Measurements from ENCODE around the gene CDH12.
"Not testable (repeated sequence)": the region's sequence is repeated elsewhere in the genome, so short reads cannot be mapped to it uniquely, and the experiment has no call there.

The CDH12 gene

DNA sequence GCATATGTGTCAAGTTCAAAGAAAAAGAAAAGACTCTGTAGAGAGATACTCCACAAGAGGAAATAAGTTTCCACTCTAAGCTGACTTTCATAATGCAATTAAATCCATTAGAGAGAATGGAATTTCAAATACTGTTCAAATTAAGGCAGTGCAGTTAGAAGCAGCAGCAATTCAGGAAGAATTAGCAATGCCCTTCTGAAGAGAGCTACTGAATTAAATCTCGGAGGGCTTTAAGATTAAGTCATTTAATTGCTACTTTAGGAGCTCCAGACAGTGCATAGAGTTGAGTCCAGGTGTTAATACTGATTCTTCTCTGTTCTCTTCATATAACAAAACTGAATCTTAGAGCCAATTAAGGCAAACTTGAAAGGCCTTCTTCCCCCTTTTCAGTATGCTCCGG lies 8.5 kb downstream of the CDH12 start:
- H3K27me3 ChIP-seq (ENCODE audit: control insufficient read depth in 1 of 2, insufficient read depth in 2 of 2, low read length in 2 of 2): no peaks in the 10 kb centered on the region
- H3K27ac ChIP-seq (ENCODE audit: low read depth, low read length): no peak overlapping the region
- no peak overlapping the region for H3K9ac ChIP-seq (ENCODE audit: low read length)
- no peaks in the 10 kb centered on the region for H3K9me3 ChIP-seq (ENCODE audit: low read length)
- H3K4me1 ChIP-seq (ENCODE audit: insufficient read depth, low read length): no peaks in the 10 kb centered on the region
- H3K36me3 ChIP-seq (ENCODE audit: insufficient read depth, low read length): no peaks in the 10 kb centered on the region
- H3K4me3 ChIP-seq (ENCODE audit: low read depth in 1 of 2, low read length in 2 of 2): no peak overlapping the region

DNA sequence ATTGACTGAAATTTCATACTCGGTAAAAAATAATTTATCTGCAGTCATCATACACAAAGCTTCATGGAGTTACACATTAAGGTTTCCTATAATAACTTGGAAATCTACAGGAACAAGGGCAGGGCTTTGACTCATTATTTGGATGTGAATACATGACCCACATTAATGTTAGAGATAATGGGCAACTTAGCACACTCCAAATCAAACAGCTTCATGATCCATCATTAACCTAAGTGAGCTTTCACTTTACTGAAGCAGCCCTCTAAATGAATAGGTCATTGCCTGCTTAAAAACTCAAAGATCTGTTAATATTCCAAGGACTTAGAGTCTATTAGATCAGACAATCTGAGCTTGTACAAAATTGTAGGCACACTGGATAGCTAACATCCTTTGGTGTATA lies 9.0 kb downstream of the CDH12 start:
- Histone ChIP-seq H3K9me3 (ENCODE audit: low read length) (no peaks in the 10 kb centered on the region), H3K4me3 (ENCODE audit: low read depth in 1 of 2, low read length in 2 of 2) (no peak overlapping the region), H3K27ac (ENCODE audit: low read depth, low read length) (no peak overlapping the region), H3K9ac (ENCODE audit: low read length) (no peak overlapping the region), H3K27me3 (ENCODE audit: control insufficient read depth in 1 of 2, insufficient read depth in 2 of 2, low read length in 2 of 2) (no peaks in the 10 kb centered on the region), H3K36me3 (ENCODE audit: insufficient read depth, low read length) (no peaks in the 10 kb centered on the region), H3K4me1 (ENCODE audit: insufficient read depth, low read length) (no peaks in the 10 kb centered on the region)

DNA sequence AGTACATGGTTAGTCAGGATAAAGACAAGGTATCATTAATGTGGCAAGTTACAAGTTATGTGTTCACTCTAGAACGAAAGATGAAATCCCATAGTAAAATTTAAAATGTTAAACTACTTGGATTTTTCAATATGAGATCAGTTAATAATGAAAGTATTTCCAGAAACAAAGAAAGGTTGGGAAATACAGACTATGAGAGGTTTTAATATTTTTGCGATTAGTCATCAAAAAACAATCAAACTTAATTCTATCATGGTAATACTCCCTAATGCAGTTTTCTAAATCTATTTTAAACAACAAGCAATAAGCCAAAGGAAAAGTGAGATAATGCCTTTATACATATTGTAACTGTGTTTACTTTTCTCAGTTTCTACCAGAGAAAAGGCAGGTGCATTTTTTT lies 10.6 kb downstream of the CDH12 start:
- Histone ChIP-seq H3K9ac (ENCODE audit: low read length) (no peak overlapping the region), H3K27me3 (ENCODE audit: control insufficient read depth in 1 of 2, insufficient read depth in 2 of 2, low read length in 2 of 2) (no peaks in the 10 kb centered on the region), H3K27ac (ENCODE audit: low read depth, low read length) (no peak overlapping the region), H3K4me3 (ENCODE audit: low read depth in 1 of 2, low read length in 2 of 2) (no peak overlapping the region), H3K4me1 (ENCODE audit: insufficient read depth, low read length) (no peaks in the 10 kb centered on the region), H3K9me3 (ENCODE audit: low read length) (no peaks in the 10 kb centered on the region), H3K36me3 (ENCODE audit: insufficient read depth, low read length) (no peaks in the 10 kb centered on the region)

DNA sequence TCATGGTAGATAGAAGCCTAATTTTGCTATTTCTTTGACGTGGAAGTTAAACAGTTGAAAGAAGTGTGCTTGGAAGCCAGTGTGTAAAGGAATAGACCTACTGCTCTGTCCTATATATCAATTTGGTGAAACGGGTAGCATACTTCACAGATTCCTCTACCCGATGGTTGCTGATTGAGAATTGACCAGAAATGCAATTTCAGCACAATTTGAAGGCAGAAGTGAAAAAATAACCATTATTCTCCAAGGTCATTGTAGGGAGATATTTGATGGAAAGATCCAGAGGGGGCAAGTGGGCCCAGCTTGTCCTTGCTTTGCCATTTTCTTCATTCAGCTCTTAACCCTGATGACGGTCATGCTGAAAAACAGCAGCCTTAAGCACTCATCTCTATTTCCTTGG lies 15.3 kb downstream of the CDH12 start:
- Histone ChIP-seq H3K4me3 (ENCODE audit: low read depth in 1 of 2, low read length in 2 of 2) (no peak overlapping the region), H3K27me3 (ENCODE audit: control insufficient read depth in 1 of 2, insufficient read depth in 2 of 2, low read length in 2 of 2) (no peaks in the 10 kb centered on the region), H3K27ac (ENCODE audit: low read depth, low read length) (no peak overlapping the region), H3K36me3 (ENCODE audit: insufficient read depth, low read length) (no peaks in the 10 kb centered on the region), H3K9me3 (ENCODE audit: low read length) (no peaks in the 10 kb centered on the region), H3K9ac (ENCODE audit: low read length) (no peak overlapping the region), H3K4me1 (ENCODE audit: insufficient read depth, low read length) (no peaks in the 10 kb centered on the region)

DNA sequence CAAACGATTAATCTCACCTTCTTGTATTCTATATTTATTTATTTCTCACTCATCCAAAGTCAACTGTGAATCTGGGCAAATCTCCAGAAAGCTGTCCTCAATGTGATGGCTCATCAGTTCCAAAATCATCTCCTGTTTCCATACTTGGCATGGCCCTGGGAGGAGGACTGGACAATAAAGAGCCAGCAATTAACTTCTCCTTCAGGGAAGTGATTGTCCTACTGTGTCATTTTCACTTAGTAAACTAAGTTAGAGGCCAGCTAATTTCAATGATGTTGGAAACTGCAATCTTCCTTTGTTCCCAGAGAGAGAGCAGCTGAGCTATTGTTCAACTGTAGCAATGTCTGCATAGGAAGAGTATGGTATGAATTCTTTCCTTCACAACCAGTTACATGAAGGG lies 17.5 kb downstream of the CDH12 start:
- no peak overlapping the region for H3K4me3 ChIP-seq (ENCODE audit: low read depth in 1 of 2, low read length in 2 of 2)
- no peaks in the 10 kb centered on the region for H3K27me3 ChIP-seq (ENCODE audit: control insufficient read depth in 1 of 2, insufficient read depth in 2 of 2, low read length in 2 of 2)
- no peaks in the 10 kb centered on the region for H3K9me3 ChIP-seq (ENCODE audit: low read length)
- no peak overlapping the region for H3K9ac ChIP-seq (ENCODE audit: low read length)
- H3K36me3 ChIP-seq (ENCODE audit: insufficient read depth, low read length): no peaks in the 10 kb centered on the region
- no peaks in the 10 kb centered on the region for H3K4me1 ChIP-seq (ENCODE audit: insufficient read depth, low read length)
- no peak overlapping the region for H3K27ac ChIP-seq (ENCODE audit: low read depth, low read length)

DNA sequence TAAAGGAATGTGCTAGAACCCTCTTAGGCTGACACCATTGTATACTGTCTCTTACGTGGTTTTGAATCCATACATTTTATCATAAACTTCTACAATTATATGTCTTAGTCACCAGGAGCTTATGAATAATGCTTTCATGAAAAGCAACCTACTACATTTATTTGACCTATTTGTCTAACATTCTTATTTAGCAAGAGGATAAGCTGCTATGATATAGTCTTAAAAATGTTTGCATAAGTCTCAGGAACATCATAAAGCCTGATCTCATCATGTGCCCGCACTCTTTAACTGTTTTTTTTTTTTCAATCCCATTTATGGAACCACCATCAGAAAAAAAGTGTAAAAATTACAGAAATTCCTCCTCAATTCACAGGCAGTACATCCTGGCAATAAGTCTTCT lies 59.7 kb downstream of the CDH12 start:
- no peaks in the 10 kb centered on the region for H3K36me3 ChIP-seq (ENCODE audit: insufficient read depth, low read length)

DNA sequence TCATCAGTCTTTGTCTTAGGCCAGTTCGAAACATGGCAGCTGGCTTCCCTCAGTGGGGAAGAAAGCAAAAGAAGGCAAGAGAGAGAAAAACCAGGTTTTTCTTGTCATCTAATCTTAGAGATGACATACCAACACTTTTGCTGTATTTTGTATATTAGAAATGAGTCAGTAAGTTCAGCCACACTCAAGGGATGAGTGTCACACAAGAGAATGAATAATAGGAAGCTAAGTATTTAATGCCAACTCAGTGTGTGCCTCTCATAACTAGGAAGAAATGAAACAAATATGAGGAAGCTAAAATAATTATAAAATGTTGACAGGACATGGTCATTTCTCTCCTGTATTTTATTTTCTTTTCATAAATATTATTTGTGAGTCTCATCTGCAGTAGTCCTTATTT lies 65.3 kb downstream of the CDH12 start:
- H3K9ac ChIP-seq (ENCODE audit: low read length): no peak overlapping the region
- H3K4me1 ChIP-seq (ENCODE audit: insufficient read depth, low read length): no peaks in the 10 kb centered on the region
- no peak overlapping the region for H3K27ac ChIP-seq (ENCODE audit: low read depth, low read length)
- H3K4me3 ChIP-seq (ENCODE audit: low read depth in 1 of 2, low read length in 2 of 2): no peak overlapping the region
- H3K9me3 ChIP-seq (ENCODE audit: low read length): no peaks in the 10 kb centered on the region
- H3K36me3 ChIP-seq (ENCODE audit: insufficient read depth, low read length): no peaks in the 10 kb centered on the region
- no peaks in the 10 kb centered on the region for H3K27me3 ChIP-seq (ENCODE audit: control insufficient read depth in 1 of 2, insufficient read depth in 2 of 2, low read length in 2 of 2)

More for the DNA sequence above, 59.7 kb downstream of the CDH12 start:
- Histone ChIP-seq H3K27me3 (ENCODE audit: control insufficient read depth in 1 of 2, insufficient read depth in 2 of 2, low read length in 2 of 2) (no peaks in the 10 kb centered on the region), H3K27ac (ENCODE audit: low read depth, low read length) (no peak overlapping the region), H3K4me1 (ENCODE audit: insufficient read depth, low read length) (no peaks in the 10 kb centered on the region), H3K9ac (ENCODE audit: low read length) (no peak overlapping the region), H3K4me3 (ENCODE audit: low read depth in 1 of 2, low read length in 2 of 2) (no peak overlapping the region), H3K9me3 (ENCODE audit: low read length) (no peaks in the 10 kb centered on the region)

DNA sequence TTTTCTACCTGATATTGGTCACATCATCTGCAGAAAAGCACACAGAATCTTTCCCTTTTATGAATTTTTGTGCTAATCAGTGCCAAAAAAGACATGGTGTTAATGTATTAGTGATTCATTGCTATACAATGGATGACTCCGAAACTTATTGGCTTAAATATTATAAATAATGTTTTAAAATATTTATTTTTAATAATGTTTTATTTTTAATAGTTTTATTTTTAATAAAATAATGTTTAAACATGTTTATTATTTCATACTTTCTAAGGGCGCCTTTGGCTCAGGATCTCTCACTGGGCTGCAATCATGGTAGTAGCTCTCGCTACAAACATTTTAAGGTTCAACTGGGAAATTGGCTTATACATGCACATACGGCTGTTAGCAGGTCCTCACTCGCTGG lies 65.7 kb downstream of the CDH12 start:
- no peak overlapping the region for H3K4me3 ChIP-seq (ENCODE audit: low read depth in 1 of 2, low read length in 2 of 2)
- no peak overlapping the region for H3K27ac ChIP-seq (ENCODE audit: low read depth, low read length)
- H3K9me3 ChIP-seq (ENCODE audit: low read length): no peaks in the 10 kb centered on the region
- H3K4me1 ChIP-seq (ENCODE audit: insufficient read depth, low read length): no peaks in the 10 kb centered on the region
- H3K27me3 ChIP-seq (ENCODE audit: control insufficient read depth in 1 of 2, insufficient read depth in 2 of 2, low read length in 2 of 2): no peaks in the 10 kb centered on the region
- H3K36me3 ChIP-seq (ENCODE audit: insufficient read depth, low read length): no peaks in the 10 kb centered on the region
- no peak overlapping the region for H3K9ac ChIP-seq (ENCODE audit: low read length)

DNA sequence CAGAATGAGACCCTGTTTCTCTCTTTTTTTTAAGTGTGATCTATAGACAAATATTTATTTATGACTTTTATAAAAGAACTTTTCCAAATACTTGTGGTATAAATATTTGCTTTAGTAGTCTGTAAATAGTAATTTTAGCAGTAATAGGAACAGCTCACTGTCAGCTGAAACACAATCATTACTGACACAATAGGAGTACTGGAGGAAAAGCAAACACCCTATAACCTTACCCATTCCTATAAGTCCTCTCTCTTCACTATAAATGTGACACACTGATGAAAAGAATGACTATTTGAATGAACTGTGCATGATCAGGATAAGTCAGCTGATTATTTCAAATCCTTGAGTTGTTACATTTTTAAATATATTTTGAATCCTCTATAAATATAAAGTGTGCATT lies 72.4 kb downstream of the CDH12 start:
- Histone ChIP-seq H3K9me3 (ENCODE audit: low read length) (no peaks in the 10 kb centered on the region), H3K4me3 (ENCODE audit: low read depth in 1 of 2, low read length in 2 of 2) (no peak overlapping the region), H3K4me1 (ENCODE audit: insufficient read depth, low read length) (no peaks in the 10 kb centered on the region)

DNA sequence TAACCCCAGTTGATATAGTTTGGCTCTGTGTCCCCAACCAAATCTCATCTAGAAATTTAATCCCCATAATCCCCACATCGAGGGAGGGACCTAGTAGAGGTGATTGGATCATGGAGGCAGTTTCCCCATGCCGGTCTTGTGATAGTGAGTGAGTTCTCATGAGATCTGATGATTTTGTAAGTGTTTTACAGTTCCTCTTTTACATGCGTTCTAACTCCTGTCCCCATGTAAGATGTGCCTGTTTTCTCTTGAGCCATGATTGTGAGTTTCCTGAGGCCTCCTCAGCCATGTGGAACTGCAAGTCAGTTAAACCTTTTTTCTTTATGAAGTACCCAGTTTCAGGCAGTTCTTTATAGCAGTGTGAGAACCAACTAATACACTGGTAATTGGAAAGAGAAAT lies 73.6 kb downstream of the CDH12 start:
- H3K27me3 ChIP-seq (ENCODE audit: control insufficient read depth in 1 of 2, insufficient read depth in 2 of 2, low read length in 2 of 2): no peaks in the 10 kb centered on the region
- H3K27ac ChIP-seq (ENCODE audit: low read depth, low read length): no peak overlapping the region
- H3K9me3 ChIP-seq (ENCODE audit: low read length): no peaks in the 10 kb centered on the region
- H3K4me1 ChIP-seq (ENCODE audit: insufficient read depth, low read length): no peaks in the 10 kb centered on the region
- no peak overlapping the region for H3K9ac ChIP-seq (ENCODE audit: low read length)
- no peaks in the 10 kb centered on the region for H3K36me3 ChIP-seq (ENCODE audit: insufficient read depth, low read length)
- H3K4me3 ChIP-seq (ENCODE audit: low read depth in 1 of 2, low read length in 2 of 2): no peak overlapping the region

More for the DNA sequence above, 72.4 kb downstream of the CDH12 start:
- no peak overlapping the region for H3K27ac ChIP-seq (ENCODE audit: low read depth, low read length)
- H3K27me3 ChIP-seq (ENCODE audit: control insufficient read depth in 1 of 2, insufficient read depth in 2 of 2, low read length in 2 of 2): no peaks in the 10 kb centered on the region
- H3K36me3 ChIP-seq (ENCODE audit: insufficient read depth, low read length): no peaks in the 10 kb centered on the region
- no peak overlapping the region for H3K9ac ChIP-seq (ENCODE audit: low read length)

DNA sequence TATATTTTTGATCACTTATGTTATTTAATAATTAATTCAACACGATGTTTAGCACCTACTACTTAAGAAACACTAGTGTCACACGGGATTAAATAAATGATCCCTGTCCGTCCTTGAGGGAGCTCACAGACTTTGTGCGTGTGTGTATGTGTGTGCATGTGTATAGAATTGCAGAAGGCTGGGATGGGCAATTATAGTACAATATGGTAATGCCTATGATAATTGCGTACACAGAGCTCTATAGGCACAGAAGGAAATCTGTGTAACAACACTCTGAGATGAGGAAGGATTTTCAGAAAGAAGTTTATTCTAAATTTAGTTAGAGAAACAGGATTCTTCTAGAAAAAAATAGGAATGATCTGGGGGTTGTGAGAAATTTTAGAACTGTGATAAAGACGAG lies 76.9 kb downstream of the CDH12 start:
- no peak overlapping the region for H3K9ac ChIP-seq (ENCODE audit: low read length)
- no peak overlapping the region for H3K27ac ChIP-seq (ENCODE audit: low read depth, low read length)
- H3K36me3 ChIP-seq (ENCODE audit: insufficient read depth, low read length): no peaks in the 10 kb centered on the region
- H3K4me3 ChIP-seq (ENCODE audit: low read depth in 1 of 2, low read length in 2 of 2): no peak overlapping the region
- no peaks in the 10 kb centered on the region for H3K9me3 ChIP-seq (ENCODE audit: low read length)
- H3K4me1 ChIP-seq (ENCODE audit: insufficient read depth, low read length): no peaks in the 10 kb centered on the region
- H3K27me3 ChIP-seq (ENCODE audit: control insufficient read depth in 1 of 2, insufficient read depth in 2 of 2, low read length in 2 of 2): no peaks in the 10 kb centered on the region

DNA sequence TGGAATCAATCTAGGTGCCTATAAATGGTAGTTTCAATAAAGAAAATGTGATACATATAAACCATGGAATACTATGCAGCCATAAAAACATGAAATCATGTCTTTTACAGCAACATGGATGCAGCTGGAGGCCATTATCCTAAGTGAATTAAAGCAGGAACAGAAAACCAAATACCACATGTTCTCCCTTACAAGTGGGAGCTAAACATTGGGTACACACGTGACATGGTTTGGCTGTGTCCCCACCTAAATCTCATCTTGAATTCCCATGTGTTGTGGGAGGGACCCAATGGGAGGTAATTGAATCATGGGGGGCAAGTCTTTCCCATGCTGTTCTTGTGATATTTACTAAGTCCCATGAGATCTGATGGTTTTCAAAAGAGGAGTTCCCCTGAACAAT lies 78.9 kb downstream of the CDH12 start:
- H3K27me3 ChIP-seq (ENCODE audit: control insufficient read depth in 1 of 2, insufficient read depth in 2 of 2, low read length in 2 of 2); H3K4me1 ChIP-seq (ENCODE audit: insufficient read depth, low read length); H3K36me3 ChIP-seq (ENCODE audit: insufficient read depth, low read length); H3K27ac ChIP-seq (ENCODE audit: low read depth, low read length); H3K9me3 ChIP-seq (ENCODE audit: low read length); H3K4me3 ChIP-seq (ENCODE audit: low read depth in 1 of 2, low read length in 2 of 2); H3K9ac ChIP-seq (ENCODE audit: low read length): not testable (repeated sequence)
